ENCODE results near the gene KAT2B.

- TF ChIP-seq, protein P1, sequence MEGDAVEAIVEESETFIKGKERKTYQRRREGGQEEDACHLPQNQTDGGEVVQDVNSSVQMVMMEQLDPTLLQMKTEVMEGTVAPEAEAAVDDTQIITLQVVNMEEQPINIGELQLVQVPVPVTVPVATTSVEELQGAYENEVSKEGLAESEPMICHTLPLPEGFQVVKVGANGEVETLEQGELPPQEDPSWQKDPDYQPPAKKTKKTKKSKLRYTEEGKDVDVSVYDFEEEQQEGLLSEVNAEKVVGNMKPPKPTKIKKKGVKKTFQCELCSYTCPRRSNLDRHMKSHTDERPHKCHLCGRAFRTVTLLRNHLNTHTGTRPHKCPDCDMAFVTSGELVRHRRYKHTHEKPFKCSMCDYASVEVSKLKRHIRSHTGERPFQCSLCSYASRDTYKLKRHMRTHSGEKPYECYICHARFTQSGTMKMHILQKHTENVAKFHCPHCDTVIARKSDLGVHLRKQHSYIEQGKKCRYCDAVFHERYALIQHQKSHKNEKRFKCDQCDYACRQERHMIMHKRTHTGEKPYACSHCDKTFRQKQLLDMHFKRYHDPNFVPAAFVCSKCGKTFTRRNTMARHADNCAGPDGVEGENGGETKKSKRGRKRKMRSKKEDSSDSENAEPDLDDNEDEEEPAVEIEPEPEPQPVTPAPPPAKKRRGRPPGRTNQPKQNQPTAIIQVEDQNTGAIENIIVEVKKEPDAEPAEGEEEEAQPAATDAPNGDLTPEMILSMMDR (IDR thresholded peaks at IDR 0.05): no peak
- no peak for TF ChIP-seq EZH2 (IDR thresholded peaks at IDR 0.05; ENCODE audit: borderline replicate concordance, insufficient read depth, low read depth, low read length, poor library complexity, severe bottlenecking)
Measured at GRCh38 chr3:20173844-20174410, 133.7 kb downstream of the KAT2B start.

Measured in B cell (primary cell).